GM12878 (cell line): ENCODE results near the gene TMPRSS9. TPM values are rescaled to one million over a fixed set of nuclear protein-coding genes. Genes with fewer than 3 reads are reported as not detected.

Source experiments
- ATF7 ChIP-seq: fragments of 450-650 bp; IDR thresholded peaks from 2 replicates; pipeline ENCODE4 v1.6.1; 2016; ENCODE audit warnings: low read depth, mild to moderate bottlenecking
- BMI1 ChIP-seq: fragments of 450-650 bp; IDR thresholded peaks from 2 replicates; pipeline ENCODE4 v1.6.1; 2016; ENCODE audit warnings: mild to moderate bottlenecking, moderate library complexity, borderline replicate concordance
- CEBPB ChIP-seq, 2 experiments: fragments of 150-350 bp in 1 of 2; IDR thresholded peaks; 2 replicates each; pipeline ENCODE4 v1.6.1; 2012 to 2014; ENCODE audit warnings: low read depth in 2 of 2, low read length in 2 of 2, borderline replicate concordance in 1 of 2, inconsistent platforms in 1 of 2
- CREB1 ChIP-seq: IDR thresholded peaks from 2 replicates; pipeline ENCODE4 v1.6.1; 2012; ENCODE audit warnings: low read depth, mild to moderate bottlenecking, inconsistent platforms
- EED ChIP-seq: sonication (generic); IDR thresholded peaks from 2 replicates; pipeline ENCODE4 v1.6.1; 2016; ENCODE audit warnings: antibody characterized with exemption, low read depth
- GATAD2B ChIP-seq: fragments of 450-650 bp; conservative IDR thresholded peaks from 2 replicates; pipeline ENCODE4 v1.6.1; 2017; ENCODE audit warnings: low read depth, mild to moderate bottlenecking, moderate library complexity
- KAT2A ChIP-seq: conservative IDR thresholded peaks from 2 replicates; pipeline ENCODE4 v1.6.1; 2011; ENCODE audit warnings: low read depth, low read length; ENCODE audit not compliant: control insufficient read depth
- MYB ChIP-seq: fragments of 150-350 bp; IDR thresholded peaks from 2 replicates; pipeline ENCODE4 v1.6.1; 2014; ENCODE audit warnings: mild to moderate bottlenecking, low read depth, low read length, borderline replicate concordance
- NFYA ChIP-seq: IDR thresholded peaks from 2 replicates; pipeline ENCODE4 v1.6.1; 2011; ENCODE audit warnings: low read depth, mild to moderate bottlenecking, low read length, improper control_type of control experiment, borderline replicate concordance
- NR2C1 ChIP-seq: fragments of 450-650 bp; IDR thresholded peaks from 2 replicates; pipeline ENCODE4 v1.6.1; 2017; ENCODE audit warnings: antibody characterized with exemption, mild to moderate bottlenecking, moderate library complexity
- RB1 ChIP-seq: fragments of 450-650 bp; formaldehyde crosslinking; IDR thresholded peaks from 2 replicates; pipeline ENCODE4 v1.6.1; 2017; ENCODE audit warnings: mild to moderate bottlenecking, borderline replicate concordance
- STAT1 ChIP-seq: fragments of 450-650 bp; conservative IDR thresholded peaks from 2 replicates; pipeline ENCODE4 v1.6.1; 2014; ENCODE audit warnings: antibody characterized with exemption, mild to moderate bottlenecking
- TAF1 ChIP-seq: IDR thresholded peaks from 2 replicates; pipeline ENCODE4 v1.6.1; 2011; ENCODE audit warnings: mild to moderate bottlenecking, low read depth, low read length, borderline replicate concordance
- ZBTB33 ChIP-seq: fragments of 450-650 bp; IDR thresholded peaks from 2 replicates; pipeline ENCODE4 v1.6.1; 2017; ENCODE audit warnings: mild to moderate bottlenecking
- ZNF207 ChIP-seq: fragments of 450-650 bp; IDR thresholded peaks from 2 replicates; pipeline ENCODE4 v1.6.1; 2014; ENCODE audit warnings: antibody characterized with exemption, mild to moderate bottlenecking, borderline replicate concordance
- ZNF384 ChIP-seq: IDR thresholded peaks from 2 replicates; pipeline ENCODE4 v1.6.1; 2012; ENCODE audit warnings: low read depth, mild to moderate bottlenecking, low read length, improper control_type of control experiment, borderline replicate concordance
- polyA plus RNA-seq, 11 experiments: library from polyadenylated mRNA; depleted of rRNA in 4 of 11; unstranded in 6 of 11; stranded (reverse) in 5 of 11; fragments of >200 nt; fragmentation: Nextera tagmentation in 4 of 11; fragmentation: Illumina TruSeq in 1 of 11; extraction: Ambion mirVana in 4 of 11; extraction: Trizol in 1 of 11; gene quantifications; 1 replicate in 1 of 11; 2 replicates in 10 of 11; pipeline versions ENCODE4 v1.2.1 to v1.2.3, GENCODE V29; 2011 to 2016; ENCODE audit warnings: inconsistent platforms in 2 of 11, missing spikeins in 2 of 11, low read depth in 1 of 11
- total RNA-seq, 4 experiments: library from RNA; depleted of rRNA in 3 of 4; stranded (reverse); fragments of >200 nt in 3 of 4; fragmentation: Illumina TruSeq in 1 of 4; extraction: Trizol in 1 of 4; gene quantifications; 2 replicates each; pipeline versions ENCODE4 v1.2.1 to v1.2.3, GENCODE V29; 2013 to 2021

TMPRSS9 gene
- total and polyA plus RNA-seq, 10 of the 15 experiments (the other 5 are each of a cell fraction or from before 2014, with no cell fraction given), result 0.24 TPM; not detected in 9

- TF ChIP-seq NR2C1 (0 out of 2 replicates have a peak, but pooled peaks have one; percentile 23), BMI1 (no peak), RB1 (no peak), CEBPB (IDR thresholded peaks at IDR 0.05; ENCODE audit: borderline replicate concordance in 1 of 2, low read depth in 2 of 2, low read length in 2 of 2) (no peak), TAF1 (no peak), CREB1 (no peak), MYB (no peak), STAT1 (0 out of 2 replicates have a peak, but pooled peaks have one; percentile 35), GATAD2B (peak; percentile 89), KAT2A (no peak), NFYA (no peak), ZNF207 (peak; percentile 32; the same call in 1 of the 2 replicates), ZBTB33 (no peak), EED (0 out of 2 replicates have a peak, but pooled peaks have one; percentile 12), ZNF384 (no peak), ATF7 (no peak)
- TF ChIP-seq, all 136 proteins: peak for 31
These were observed 101.9 kb downstream of the TMPRSS9 start (continued) for GRCh38 chr19:2461751-2462634.
